H1 (cell line): Measurements from ENCODE around the gene PTGIR. TPM values are rescaled to one million over a fixed set of nuclear protein-coding genes. Genes with fewer than 3 reads are reported as not detected.

Experiments used
- CTCF ChIA-PET: fragments of 300-600 bp; sonication (Branson Sonifier 250); formaldehyde crosslinking; loops from one replicate; lab custom pipeline; 2021; ENCODE audit not compliant: partially characterized antibody; lab: Charles Lee
- POLR2A ChIA-PET: fragments of 300-600 bp; sonication (Branson Sonifier 250); formaldehyde crosslinking; loops from one replicate; lab custom pipeline; 2021; ENCODE audit warnings: inconsistent platforms; ENCODE audit not compliant: partially characterized antibody; lab: Charles Lee
- DNase-seq, 2 experiments: peaks; one replicate each; pipeline versions ENCODE4 v3.0.0 to v3.0.0-alpha.2; 2010 to 2022; ENCODE audit warnings: low spot score in 2 of 2, low read depth in 1 of 2, mixed read lengths in 1 of 2
- FAIRE-seq: peaks from 2 replicates; lab custom pipeline; 2011; peaks lifted over from hg19 to GRCh38; lab: Jason Lieb, UNC
- H2AFZ ChIP-seq: 2 replicates; pipeline ENCODE4 v1.8.1; 2012; ENCODE audit warnings: low read length, inconsistent platforms
- H2AK5ac ChIP-seq: 2 replicates; pipeline ENCODE4 v1.6.1; 2013; ENCODE audit warnings: low read depth, low read length
- H2BK120ac ChIP-seq: replicated peaks from 2 replicates; pipeline ENCODE3; 2013; ENCODE audit warnings: low read depth, low read length, inconsistent platforms
- H2BK12ac ChIP-seq: 2 replicates; pipeline ENCODE4 v1.6.1; 2013; ENCODE audit warnings: low read depth, low read length
- H2BK15ac ChIP-seq: 2 replicates; pipeline ENCODE4 v1.6.1; 2013; ENCODE audit warnings: low read length
- H2BK20ac ChIP-seq: 2 replicates; pipeline ENCODE4 v1.6.1; 2013; ENCODE audit warnings: low read length
- H2BK5ac ChIP-seq: 2 replicates; pipeline ENCODE4 v1.6.1; 2013; ENCODE audit warnings: low read depth, low read length
- H3K14ac ChIP-seq: 2 replicates; pipeline ENCODE4 v1.6.1; 2013; ENCODE audit warnings: inconsistent platforms; ENCODE audit not compliant: insufficient read length
- H3K18ac ChIP-seq: 2 replicates; pipeline ENCODE4 v1.6.1; 2013; ENCODE audit warnings: low read length; ENCODE audit errors: extremely low read depth
- H3K23ac ChIP-seq: 2 replicates; pipeline ENCODE4 v1.6.1; 2013; ENCODE audit warnings: inconsistent platforms; ENCODE audit not compliant: insufficient read length
- H3K23me2 ChIP-seq: 2 replicates; pipeline ENCODE4 v1.6.1; 2013; ENCODE audit warnings: low read depth, low read length
- H3K27ac ChIP-seq: 2 replicates; pipeline ENCODE4 v1.6.1; 2011; ENCODE audit warnings: low read depth, low read length, inconsistent platforms
- H3K27me3 ChIP-seq, 4 experiments: replicated peaks in 1 of 4; 1 replicate in 1 of 4; 2 replicates in 3 of 4; pipeline versions ENCODE4 v1.6.1 to v1.8.1; 2011 to 2013; ENCODE audit warnings: low read length in 3 of 4, mild to moderate bottlenecking in 3 of 4, inconsistent platforms in 2 of 4, mixed read lengths in 2 of 4, moderate library complexity in 1 of 4; ENCODE audit not compliant: control insufficient read depth in 3 of 4, insufficient read depth in 3 of 4; ENCODE audit errors: extremely low read depth in 1 of 4
- H3K36me3 ChIP-seq, 4 experiments: 2 replicates each; pipeline versions ENCODE4 v1.6.1 to v1.8.1; 2011 to 2013; ENCODE audit warnings: mild to moderate bottlenecking in 4 of 4, low read length in 3 of 4, moderate library complexity in 2 of 4, control low read depth in 1 of 4, inconsistent platforms in 1 of 4; ENCODE audit not compliant: insufficient read depth in 4 of 4, control insufficient read depth in 2 of 4
- H3K4ac ChIP-seq: replicated peaks from 2 replicates; pipeline ENCODE3; 2013; ENCODE audit warnings: low read length, low read depth, mixed read lengths, inconsistent platforms; ENCODE audit not compliant: insufficient read length
- H3K4me1 ChIP-seq, 4 experiments: replicated peaks in 1 of 4; 1 replicate in 1 of 4; 2 replicates in 3 of 4; pipeline versions ENCODE4 v1.6.1 to v1.8.1; 2011 to 2013; ENCODE audit warnings: low read length in 3 of 4, inconsistent platforms in 2 of 4, mixed read lengths in 1 of 4; ENCODE audit not compliant: insufficient read depth in 4 of 4, control insufficient read depth in 3 of 4
- H3K4me2 ChIP-seq, 2 experiments: 2 replicates each; pipeline versions ENCODE4 v1.6.1 to v1.8.1; 2011 to 2013; ENCODE audit warnings: low read depth in 2 of 2, low read length in 2 of 2, control low read depth in 1 of 2, inconsistent platforms in 1 of 2, mild to moderate bottlenecking in 1 of 2; ENCODE audit not compliant: insufficient read depth in 1 of 2
- H3K4me3 ChIP-seq, 4 experiments: fragments of 200-600, 300-600 bp in 1 of 4; sonication (generic), shearing (Covaris generic), sonication (Bioruptor Twin) in 1 of 4; 2 replicates each; pipeline versions ENCODE4 v1.5.1 to v1.8.1; 2011 to 2016; ENCODE audit warnings: low read length in 4 of 4, low read depth in 3 of 4, control low read depth in 2 of 4, inconsistent platforms in 2 of 4, mild to moderate bottlenecking in 2 of 4, mixed read lengths in 1 of 4, moderate library complexity in 1 of 4; ENCODE audit not compliant: insufficient read depth in 2 of 4; ENCODE audit errors: extremely low read depth in 1 of 4
- H3K56ac ChIP-seq: replicated peaks from 2 replicates; pipeline ENCODE3; 2013; ENCODE audit warnings: low read depth, mild to moderate bottlenecking, mixed read lengths, low read length, inconsistent platforms; ENCODE audit not compliant: insufficient read length
- H3K79me1 ChIP-seq: 2 replicates; pipeline ENCODE4 v1.6.1; 2013; ENCODE audit warnings: low read depth, low read length, control low read depth
- H3K79me2 ChIP-seq, 2 experiments: 2 replicates each; pipeline versions ENCODE4 v1.6.1 to v1.8.1; 2012 to 2013; ENCODE audit warnings: low read length in 2 of 2, mild to moderate bottlenecking in 2 of 2, inconsistent platforms in 1 of 2; ENCODE audit not compliant: insufficient read depth in 2 of 2, control insufficient read depth in 1 of 2
- H3K9ac ChIP-seq, 4 experiments: replicated peaks in 1 of 4; 1 replicate in 1 of 4; 2 replicates in 3 of 4; pipeline versions ENCODE4 v1.6.1 to v1.8.1; 2011 to 2013; ENCODE audit warnings: low read depth in 3 of 4, low read length in 3 of 4, control low read depth in 2 of 4, mild to moderate bottlenecking in 2 of 4, moderate library complexity in 2 of 4, inconsistent platforms in 1 of 4; ENCODE audit errors: extremely low read depth in 1 of 4
- H3K9me3 ChIP-seq, 2 experiments: 2 replicates each; pipeline versions ENCODE4 v1.6.1 to v1.8.1; 2012 to 2013; ENCODE audit warnings: mild to moderate bottlenecking in 2 of 2, moderate library complexity in 2 of 2, control low read depth in 1 of 2, inconsistent platforms in 1 of 2, low read depth in 1 of 2, low read length in 1 of 2, mixed read lengths in 1 of 2; ENCODE audit not compliant: insufficient read depth in 2 of 2
- H4K20me1 ChIP-seq, 2 experiments: replicated peaks in 1 of 2; 2 replicates each; pipeline versions ENCODE3 to v1.8.1; 2011 to 2013; ENCODE audit warnings: inconsistent platforms in 2 of 2, low read length in 2 of 2, mild to moderate bottlenecking in 1 of 2; ENCODE audit not compliant: insufficient read depth in 2 of 2, control insufficient read depth in 1 of 2
- H4K5ac ChIP-seq: 2 replicates; pipeline ENCODE4 v1.6.1; 2013; ENCODE audit warnings: low read length, low read depth, mixed read lengths, inconsistent platforms; ENCODE audit not compliant: insufficient read length
- H4K8ac ChIP-seq: 2 replicates; pipeline ENCODE4 v1.8.0; 2013; ENCODE audit warnings: mild to moderate bottlenecking, moderate library complexity, low read length, inconsistent platforms; ENCODE audit not compliant: insufficient read depth; ENCODE audit errors: extremely low read depth
- H4K91ac ChIP-seq: replicated peaks from 2 replicates; pipeline ENCODE3; 2013; ENCODE audit warnings: low read length, mixed read lengths, inconsistent platforms; ENCODE audit not compliant: insufficient read length
- BACH1 ChIP-seq: IDR thresholded peaks from 2 replicates; pipeline ENCODE4 v1.6.1; 2012; ENCODE audit warnings: low read length, improper control_type of control experiment
- CBX5 ChIP-seq: fragments of 300-800, 300-1000 bp; sonication (generic); IDR thresholded peaks from 2 replicates; pipeline ENCODE4 v1.7.1; 2016; ENCODE audit warnings: antibody characterized with exemption, low read length, low read depth
- CBX8 ChIP-seq: fragments of 300-800, 300-1000 bp; sonication (generic); IDR thresholded peaks from 2 replicates; pipeline ENCODE4 v1.7.1; 2016; ENCODE audit warnings: low read depth, low read length, borderline replicate concordance
- CTBP2 ChIP-seq: IDR thresholded peaks from 2 replicates; pipeline ENCODE4 v1.7.0; 2011; ENCODE audit warnings: borderline replicate concordance, mild to moderate bottlenecking, moderate library complexity, mixed read lengths, low read length; ENCODE audit not compliant: insufficient read depth, insufficient read length
- JUN ChIP-seq: IDR thresholded peaks from 2 replicates; pipeline ENCODE4 v1.6.1; 2011; ENCODE audit warnings: low read depth, mild to moderate bottlenecking, improper control_type of control experiment, low read length
- KDM1A ChIP-seq: fragments of 200-600, 300-600 bp; sonication (generic); IDR thresholded peaks from 2 replicates; pipeline ENCODE4 v1.7.1; 2016; ENCODE audit warnings: mild to moderate bottlenecking, low read length, borderline replicate concordance
- NANOG ChIP-seq: IDR thresholded peaks from 2 replicates; pipeline ENCODE4 v1.6.1; 2011; ENCODE audit warnings: low read length, low read depth, mild to moderate bottlenecking, inconsistent platforms; ENCODE audit not compliant: insufficient read depth, poor library complexity, severe bottlenecking
- RBBP5 ChIP-seq: IDR thresholded peaks from 2 replicates; pipeline ENCODE4 v1.7.1; 2012; ENCODE audit warnings: low read depth, mild to moderate bottlenecking, inconsistent platforms, low read length, moderate library complexity, borderline replicate concordance
- RXRA ChIP-seq: IDR thresholded peaks from 2 replicates; pipeline ENCODE4 v1.6.1; 2011; ENCODE audit warnings: low read depth, mild to moderate bottlenecking, low read length, moderate library complexity; ENCODE audit not compliant: insufficient read depth
- SP4 ChIP-seq: IDR thresholded peaks from 2 replicates; pipeline ENCODE4 v1.6.1; 2012; ENCODE audit warnings: low read length, inconsistent platforms
- TEAD4 ChIP-seq: IDR thresholded peaks from 2 replicates; pipeline ENCODE4 v1.6.1; 2012; ENCODE audit warnings: low read depth, low read length, inconsistent platforms, mixed read lengths
- ZNF274 ChIP-seq: IDR thresholded peaks from 2 replicates; pipeline ENCODE4 v1.7.0; 2012; ENCODE audit warnings: low read length, borderline replicate concordance; ENCODE audit errors: extremely low read depth
- polyA plus RNA-seq, 7 experiments: library from polyadenylated mRNA; depleted of rRNA in 3 of 7; stranded (reverse) in 5 of 7; unstranded in 2 of 7; fragments of >200 nt in 5 of 7; fragments of 200-250 nt in 2 of 7; gene quantifications; 1 replicate in 5 of 7; 2 replicates in 1 of 7; 4 replicates in 1 of 7; pipeline versions ENCODE4 v1.2.1 to v1.2.3, GENCODE V29; 2011 to 2013; ENCODE audit warnings: missing spikeins in 2 of 7, mixed read lengths in 2 of 7
- total RNA-seq: library from RNA; stranded (reverse); fragmentation: NEBNext Ultra II Directional; extraction: Animal tissue kit (Norgen Biotek cat#: 25700); gene quantifications from 2 replicates; pipeline ENCODE4 v1.2.1, GENCODE V29; 2021

Gene PTGIR
- total and polyA plus RNA-seq, 2 of the 8 experiments (the other 6 are each of a cell fraction or from before 2014, with no cell fraction given) = 0.15 TPM; not detected in 1

DNA sequence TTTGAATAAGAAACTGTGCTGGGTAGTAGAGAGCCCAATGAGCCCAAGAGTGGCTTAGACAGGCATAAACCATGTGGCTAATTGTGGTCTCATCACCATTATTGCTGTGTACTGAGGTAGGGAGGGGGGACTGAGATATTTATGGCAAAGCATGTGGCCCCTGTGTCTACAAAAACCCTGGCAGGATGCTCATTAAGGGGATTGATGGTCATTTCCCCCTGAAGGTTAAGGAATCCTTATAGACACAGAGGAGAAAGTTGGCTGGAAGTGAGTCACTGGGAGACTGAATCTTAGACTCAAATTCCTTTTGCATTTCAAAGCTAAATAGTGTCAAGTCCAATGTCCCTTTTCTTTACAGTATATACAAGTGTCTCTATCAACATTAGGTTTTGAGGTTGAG, 45.9 kb upstream of the PTGIR start:
- Histone ChIP-seq H3K4me2 (no peak overlapping the region), H4K5ac (no peak overlapping the region), H3K36me3 (peaks cover 0 to 18% (median 4%) of the 10 kb centered on the region in 4 experiments; a peak in 4 of 8 replicates), H2BK20ac (no peak overlapping the region), H2AK5ac (no peak overlapping the region), H3K9me3 (no peaks in the 10 kb centered on the region), H3K18ac (no peak overlapping the region)
- POLR2A ChIA-PET = no interaction called here
- TF ChIP-seq JUN (no peak), KDM1A (no peak), CBX8 (no peak), RBBP5 (no peak), BACH1 (no peak), ZNF274 (no peak), SP4 (no peak), CBX5 (no peak), RXRA (no peak), CTBP2 (no peak), TEAD4 (no peak), NANOG (no peak)
- TF ChIP-seq, all 59 proteins: peak for 0
- no peak overlapping the region for H4K8ac ChIP-seq
- DNase-seq (no peak), FAIRE-seq (no peak)
- H3K4ac ChIP-seq = no peak overlapping the region
- peaks cover 0 to 2% (median 0%) of the 10 kb centered on the region in 4 experiments; a peak in 1 of 7 replicates for H3K4me1 ChIP-seq
- no peak overlapping the region for H2BK12ac ChIP-seq
- H3K23me2 ChIP-seq = no peaks in the 10 kb centered on the region
- no peak overlapping the region for H3K9ac ChIP-seq
- CTCF ChIA-PET = interaction anchor here (0.9 to 4.7 kb wide), 3 partner anchors 8 to 54 kb away, joined by 3 to 39 read pairs (median 6); partner anchors contain the start of gene DACT3
- no peak overlapping the region for H3K23ac ChIP-seq
- no peak overlapping the region for H3K27ac ChIP-seq
- peaks cover 0 to 1% of the 10 kb centered on the region in 2 experiments for H4K20me1 ChIP-seq
- no peak overlapping the region for H2AFZ ChIP-seq
- H4K91ac ChIP-seq = no peak overlapping the region
- no peak overlapping the region for H2BK15ac ChIP-seq
- H3K14ac ChIP-seq = no peak overlapping the region
- no peaks in the 10 kb centered on the region for H3K79me1 ChIP-seq
- no peaks in the 10 kb centered on the region for H3K79me2 ChIP-seq
- H3K56ac ChIP-seq = no peak overlapping the region
- H2BK120ac ChIP-seq = no peak overlapping the region
- no peaks in the 10 kb centered on the region for H3K27me3 ChIP-seq
- H3K4me3 ChIP-seq = no peak overlapping the region
- H2BK5ac ChIP-seq = no peak overlapping the region
